DOHH2 (cell line): ENCODE results near the gene FILIP1.

ENCODE experiments used
- H3F3A ChIP-seq: fragments of 200-600 bp; sonication (generic), shearing (Covaris generic); 2 replicates; pipeline ENCODE4 v1.6.0; 2016; ENCODE audit warnings: antibody characterized with exemption, mild to moderate bottlenecking; ENCODE audit not compliant: control insufficient read depth, insufficient read depth
- H3K27ac ChIP-seq: fragments of 200-600 bp; sonication (generic); 2 replicates; pipeline ENCODE4 v1.5.1; 2014; ENCODE audit warnings: low read depth, mild to moderate bottlenecking, low read length, moderate library complexity
- H3K27me3 ChIP-seq: fragments of 200-600 bp; sonication (generic); 2 replicates; pipeline ENCODE4 v1.6.1; 2014; ENCODE audit warnings: mild to moderate bottlenecking, low read length, mixed read lengths; ENCODE audit not compliant: control insufficient read depth
- H3K36me3 ChIP-seq: fragments of 200-600 bp; sonication (generic); 2 replicates; pipeline ENCODE4 v1.6.1; 2014; ENCODE audit warnings: mild to moderate bottlenecking, low read length, moderate library complexity, mixed read lengths; ENCODE audit not compliant: control insufficient read depth
- H3K4me1 ChIP-seq: fragments of 200-600 bp; sonication (generic); 2 replicates; pipeline ENCODE4 v1.6.1; 2014; ENCODE audit warnings: mild to moderate bottlenecking, low read length, mixed read lengths; ENCODE audit not compliant: control insufficient read depth
- H3K4me2 ChIP-seq: fragments of 200-600 bp; sonication (generic); 2 replicates; pipeline ENCODE4 v1.6.0; 2014; ENCODE audit warnings: mild to moderate bottlenecking, low read length, moderate library complexity
- H3K4me3 ChIP-seq: fragments of 200-600 bp; sonication (generic); 2 replicates; pipeline ENCODE4 v1.5.1; 2014; ENCODE audit warnings: mild to moderate bottlenecking, low read length, mixed read lengths
- H3K79me2 ChIP-seq: fragments of 200-600 bp; sonication (generic); 2 replicates; pipeline ENCODE4 v1.6.1; 2014; ENCODE audit warnings: mild to moderate bottlenecking, low read length, mixed read lengths; ENCODE audit not compliant: control insufficient read depth
- H3K9me2 ChIP-seq: fragments of 200-600 bp; sonication (generic); replicated peaks from 2 replicates; pipeline ENCODE4 v1.6.1; 2014; ENCODE audit warnings: mild to moderate bottlenecking, low read length, mixed read lengths; ENCODE audit not compliant: control insufficient read depth
- H3K9me3 ChIP-seq: fragments of 200-600 bp; sonication (generic); 2 replicates; pipeline ENCODE4 v1.6.1; 2014; ENCODE audit warnings: antibody characterized with exemption, low read length, mixed read lengths; ENCODE audit not compliant: control insufficient read depth, insufficient read depth
- H4K20me1 ChIP-seq: fragments of 200-600 bp; sonication (generic); 2 replicates; pipeline ENCODE4 v1.6.0; 2014; ENCODE audit warnings: low read depth, mild to moderate bottlenecking, antibody characterized with exemption, low read length, moderate library complexity; ENCODE audit not compliant: control insufficient read depth, insufficient read depth
- EZH2phosphoT487 ChIP-seq: fragments of 200-600 bp; sonication (generic); IDR thresholded peaks from 2 replicates; pipeline ENCODE4 v1.6.1; 2017; ENCODE audit warnings: borderline replicate concordance, mild to moderate bottlenecking, antibody characterized with exemption, low read length, moderate library complexity, mixed read lengths
- TF ChIP-seq, protein P1 (sequence below): fragments of 200-600 bp; sonication (generic); IDR thresholded peaks from one replicate; pipeline ENCODE4 v1.5.1; 2014; ENCODE audit warnings: antibody characterized with exemption, mild to moderate bottlenecking, low read depth, low read length; ENCODE audit not compliant: poor library complexity, severe bottlenecking

The FILIP1 gene

DNA sequence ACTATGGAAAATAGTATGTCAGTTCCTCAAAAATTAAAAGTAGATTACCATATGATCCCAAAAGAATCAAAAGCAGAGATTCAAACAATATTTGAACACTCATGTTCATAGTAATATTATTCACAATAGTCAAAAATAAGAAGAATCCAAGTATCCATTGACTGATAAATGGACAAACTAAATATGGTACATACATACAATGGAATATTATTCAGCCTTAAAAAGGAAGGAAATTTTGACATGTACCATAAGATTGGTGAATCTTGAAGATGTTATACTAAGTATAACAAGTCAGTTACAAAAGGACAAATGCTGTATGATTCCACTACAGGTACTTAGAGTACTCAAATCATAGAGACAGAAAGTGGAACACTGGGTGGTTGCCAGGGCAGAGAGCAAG is 120.7 kb downstream of the FILIP1 start:
- Histone ChIP-seq H3K27me3 (0 out of 2 replicates have a peak, but pooled peaks cover 4% of the 10 kb centered on the region), H3K4me2 (no peak overlapping the region), H3K36me3 (no peaks in the 10 kb centered on the region)

DNA sequence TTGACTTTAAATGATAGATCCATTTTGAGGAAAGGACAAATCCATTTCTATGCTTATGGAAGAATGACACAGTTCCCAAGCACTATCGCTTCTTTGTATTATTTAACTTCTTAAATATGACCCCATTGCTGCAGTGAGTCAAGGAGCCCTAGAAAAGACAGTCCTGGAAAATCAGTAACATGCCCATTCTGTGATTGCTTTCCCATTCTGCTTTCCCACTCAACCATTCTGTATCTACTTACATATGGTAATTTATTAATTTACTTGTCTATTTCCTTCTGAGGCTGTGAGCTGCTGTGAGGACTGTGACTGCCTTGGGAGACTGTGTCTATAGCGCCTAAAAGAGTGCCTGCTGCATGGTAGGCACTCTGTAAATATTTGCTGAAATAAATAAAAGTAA is 123.6 kb downstream of the FILIP1 start:
- H3K36me3 ChIP-seq: no peaks in the 10 kb centered on the region
- H3K9me3 ChIP-seq: no peaks in the 10 kb centered on the region
- H4K20me1 ChIP-seq: no peaks in the 10 kb centered on the region
- H3K4me3 ChIP-seq: no peak overlapping the region
- peaks cover 3% of the 10 kb centered on the region; the same call in 1 of the 2 replicates for H3K27me3 ChIP-seq
- no peaks in the 10 kb centered on the region for H3K4me1 ChIP-seq
- H3K4me2 ChIP-seq: no peak overlapping the region
- H3K9me2 ChIP-seq: no peaks in the 10 kb centered on the region
- no peaks in the 10 kb centered on the region for H3K79me2 ChIP-seq
- no peak overlapping the region for H3K27ac ChIP-seq
- H3F3A ChIP-seq: no peaks in the 10 kb centered on the region
- TF ChIP-seq EZH2phosphoT487: no peak

More for the DNA sequence above, 120.7 kb downstream of the FILIP1 start:
- Histone ChIP-seq H3K9me2 (no peaks in the 10 kb centered on the region), H3F3A (no peaks in the 10 kb centered on the region), H3K4me1 (no peaks in the 10 kb centered on the region), H4K20me1 (no peaks in the 10 kb centered on the region), H3K79me2 (no peaks in the 10 kb centered on the region), H3K27ac (no peak overlapping the region), H3K9me3 (no peaks in the 10 kb centered on the region), H3K4me3 (no peak overlapping the region)
- TF ChIP-seq, protein P1, sequence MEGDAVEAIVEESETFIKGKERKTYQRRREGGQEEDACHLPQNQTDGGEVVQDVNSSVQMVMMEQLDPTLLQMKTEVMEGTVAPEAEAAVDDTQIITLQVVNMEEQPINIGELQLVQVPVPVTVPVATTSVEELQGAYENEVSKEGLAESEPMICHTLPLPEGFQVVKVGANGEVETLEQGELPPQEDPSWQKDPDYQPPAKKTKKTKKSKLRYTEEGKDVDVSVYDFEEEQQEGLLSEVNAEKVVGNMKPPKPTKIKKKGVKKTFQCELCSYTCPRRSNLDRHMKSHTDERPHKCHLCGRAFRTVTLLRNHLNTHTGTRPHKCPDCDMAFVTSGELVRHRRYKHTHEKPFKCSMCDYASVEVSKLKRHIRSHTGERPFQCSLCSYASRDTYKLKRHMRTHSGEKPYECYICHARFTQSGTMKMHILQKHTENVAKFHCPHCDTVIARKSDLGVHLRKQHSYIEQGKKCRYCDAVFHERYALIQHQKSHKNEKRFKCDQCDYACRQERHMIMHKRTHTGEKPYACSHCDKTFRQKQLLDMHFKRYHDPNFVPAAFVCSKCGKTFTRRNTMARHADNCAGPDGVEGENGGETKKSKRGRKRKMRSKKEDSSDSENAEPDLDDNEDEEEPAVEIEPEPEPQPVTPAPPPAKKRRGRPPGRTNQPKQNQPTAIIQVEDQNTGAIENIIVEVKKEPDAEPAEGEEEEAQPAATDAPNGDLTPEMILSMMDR: no peak
- no peak for TF ChIP-seq EZH2phosphoT487

DNA sequence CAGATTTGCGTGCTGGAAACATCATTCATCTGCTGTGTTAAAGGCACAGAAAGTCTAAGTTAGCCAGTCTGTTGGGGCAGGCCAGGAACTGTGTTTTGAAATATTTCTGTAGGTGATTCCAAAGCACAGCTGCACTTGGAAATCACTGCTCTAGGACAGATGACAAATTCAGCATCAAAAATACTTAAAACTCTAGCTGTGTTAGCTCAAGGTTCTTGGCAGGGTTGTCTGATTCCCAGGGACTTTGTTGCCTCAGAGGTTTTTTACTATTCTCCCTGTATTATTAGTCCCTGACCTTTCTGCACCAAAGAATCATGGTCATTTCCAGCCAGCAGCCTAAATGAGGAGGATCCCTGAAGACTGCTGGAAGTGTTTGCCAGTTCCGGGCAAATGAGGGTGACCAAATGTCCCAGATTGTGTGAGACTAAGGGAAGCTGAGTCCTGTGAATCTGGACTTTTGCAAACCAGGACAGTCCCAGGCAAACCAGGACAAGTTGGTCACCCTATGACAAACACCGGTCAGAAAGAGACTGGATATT is 124.7 kb downstream of the FILIP1 start:
- Histone ChIP-seq H3K27me3 (peaks cover 3% of the 10 kb centered on the region; the same call in 1 of the 2 replicates), H3K9me2 (no peaks in the 10 kb centered on the region), H4K20me1 (no peaks in the 10 kb centered on the region), H3K9me3 (no peaks in the 10 kb centered on the region), H3F3A (no peaks in the 10 kb centered on the region), H3K4me2 (no peak overlapping the region), H3K4me1 (no peaks in the 10 kb centered on the region), H3K27ac (no peak overlapping the region), H3K4me3 (no peak overlapping the region), H3K36me3 (no peaks in the 10 kb centered on the region), H3K79me2 (no peaks in the 10 kb centered on the region)
- no peak for TF ChIP-seq EZH2phosphoT487
- TF ChIP-seq, protein P1: no peak

DNA sequence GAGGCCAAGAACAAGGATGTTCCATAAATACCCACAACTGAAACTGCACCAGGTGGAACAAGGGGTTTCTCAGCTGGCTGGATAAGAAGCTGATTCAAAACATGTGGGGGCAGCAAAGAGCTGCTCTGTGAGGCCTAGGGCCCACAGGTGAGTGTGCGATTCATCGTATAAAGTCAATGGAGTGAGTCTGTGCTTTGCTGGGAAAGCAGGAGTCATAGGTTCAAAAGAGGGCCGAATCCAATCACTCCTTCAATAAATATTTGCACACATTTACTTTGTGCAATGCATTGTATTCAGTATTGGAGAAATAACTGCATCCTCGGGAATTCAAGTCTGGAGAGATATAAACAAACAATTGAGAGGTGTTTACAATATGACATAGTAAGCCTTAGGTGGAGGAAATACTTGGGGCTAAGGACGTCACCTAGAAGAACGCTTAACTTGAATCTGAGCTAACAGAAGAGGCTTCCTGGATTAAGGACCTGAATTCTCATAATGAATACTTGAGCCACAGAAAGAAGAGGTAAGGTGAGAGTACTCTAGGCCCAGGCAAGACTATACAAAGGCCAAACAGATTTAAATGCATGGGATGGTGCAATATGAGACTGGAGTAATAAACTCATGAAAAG is 125.3 kb downstream of the FILIP1 start:
- Histone ChIP-seq H3K79me2 (no peaks in the 10 kb centered on the region), H3K4me3 (no peak overlapping the region), H3K4me2 (no peak overlapping the region), H3F3A (no peaks in the 10 kb centered on the region), H3K27me3 (peaks cover 6% of the 10 kb centered on the region; the same call in 1 of the 2 replicates), H3K9me2 (no peaks in the 10 kb centered on the region), H3K27ac (no peak overlapping the region), H4K20me1 (no peaks in the 10 kb centered on the region), H3K36me3 (no peaks in the 10 kb centered on the region), H3K4me1 (no peaks in the 10 kb centered on the region), H3K9me3 (no peaks in the 10 kb centered on the region)
- TF ChIP-seq, protein P1: peak; percentile 34
- no peak for TF ChIP-seq EZH2phosphoT487
